Choroid plexus epithelial cell (primary cell): ENCODE data around the gene ATP2B3.

Experiments
- DNase-seq: peaks from one replicate; pipeline ENCODE4 v3.0.0-alpha.2; 2010; ENCODE audit warnings: low read depth
- H3K4me3 ChIP-seq: 2 replicates; pipeline ENCODE4 v1.5.1; 2011; ENCODE audit warnings: low read depth, mild to moderate bottlenecking, control low read depth, low read length, moderate library complexity
- TF ChIP-seq, protein P1 (sequence below): conservative IDR thresholded peaks from 2 replicates; pipeline ENCODE4 v1.5.1; 2011; ENCODE audit warnings: low read depth, mild to moderate bottlenecking, control low read depth, inconsistent platforms, low read length, moderate library complexity

The ATP2B3 gene

DNA sequence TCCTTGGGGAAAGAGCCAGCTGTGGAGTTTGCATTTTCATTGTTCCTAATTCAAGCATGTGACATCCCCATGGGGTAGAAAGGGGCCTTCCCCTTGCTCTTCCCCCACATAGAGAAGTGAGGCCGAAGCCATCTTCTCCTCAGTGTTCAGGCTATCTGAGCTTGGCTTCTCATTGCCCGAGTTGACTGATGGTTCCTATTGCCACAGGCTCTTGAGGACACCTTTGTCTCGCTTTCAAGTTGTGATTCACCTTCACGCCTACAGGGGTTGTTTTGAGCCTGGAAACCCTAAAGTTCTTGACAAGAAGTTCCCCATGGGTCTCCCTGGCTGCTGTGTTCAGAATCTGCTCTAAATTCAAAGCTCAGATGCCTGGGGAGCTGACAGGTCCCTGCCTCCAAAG is 56.5 kb downstream of the ATP2B3 start:
- H3K4me3 ChIP-seq = no peak overlapping the region
- TF ChIP-seq, protein P1, sequence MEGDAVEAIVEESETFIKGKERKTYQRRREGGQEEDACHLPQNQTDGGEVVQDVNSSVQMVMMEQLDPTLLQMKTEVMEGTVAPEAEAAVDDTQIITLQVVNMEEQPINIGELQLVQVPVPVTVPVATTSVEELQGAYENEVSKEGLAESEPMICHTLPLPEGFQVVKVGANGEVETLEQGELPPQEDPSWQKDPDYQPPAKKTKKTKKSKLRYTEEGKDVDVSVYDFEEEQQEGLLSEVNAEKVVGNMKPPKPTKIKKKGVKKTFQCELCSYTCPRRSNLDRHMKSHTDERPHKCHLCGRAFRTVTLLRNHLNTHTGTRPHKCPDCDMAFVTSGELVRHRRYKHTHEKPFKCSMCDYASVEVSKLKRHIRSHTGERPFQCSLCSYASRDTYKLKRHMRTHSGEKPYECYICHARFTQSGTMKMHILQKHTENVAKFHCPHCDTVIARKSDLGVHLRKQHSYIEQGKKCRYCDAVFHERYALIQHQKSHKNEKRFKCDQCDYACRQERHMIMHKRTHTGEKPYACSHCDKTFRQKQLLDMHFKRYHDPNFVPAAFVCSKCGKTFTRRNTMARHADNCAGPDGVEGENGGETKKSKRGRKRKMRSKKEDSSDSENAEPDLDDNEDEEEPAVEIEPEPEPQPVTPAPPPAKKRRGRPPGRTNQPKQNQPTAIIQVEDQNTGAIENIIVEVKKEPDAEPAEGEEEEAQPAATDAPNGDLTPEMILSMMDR = no peak
- no peak for DNase-seq

- DNase-seq = no peak
- TF ChIP-seq, protein P1 = no peak
- no peak overlapping the region for H3K4me3 ChIP-seq
Observed at GRCh38 chrX:153576239-153576870, 58.9 kb downstream of the ATP2B3 start.

GRCh38 chrX:153576961-153577360 is 59.5 kb downstream of the ATP2B3 start:
- TF ChIP-seq, protein P1 = no peak
- no peak for DNase-seq
- H3K4me3 ChIP-seq = no peak overlapping the region

DNA sequence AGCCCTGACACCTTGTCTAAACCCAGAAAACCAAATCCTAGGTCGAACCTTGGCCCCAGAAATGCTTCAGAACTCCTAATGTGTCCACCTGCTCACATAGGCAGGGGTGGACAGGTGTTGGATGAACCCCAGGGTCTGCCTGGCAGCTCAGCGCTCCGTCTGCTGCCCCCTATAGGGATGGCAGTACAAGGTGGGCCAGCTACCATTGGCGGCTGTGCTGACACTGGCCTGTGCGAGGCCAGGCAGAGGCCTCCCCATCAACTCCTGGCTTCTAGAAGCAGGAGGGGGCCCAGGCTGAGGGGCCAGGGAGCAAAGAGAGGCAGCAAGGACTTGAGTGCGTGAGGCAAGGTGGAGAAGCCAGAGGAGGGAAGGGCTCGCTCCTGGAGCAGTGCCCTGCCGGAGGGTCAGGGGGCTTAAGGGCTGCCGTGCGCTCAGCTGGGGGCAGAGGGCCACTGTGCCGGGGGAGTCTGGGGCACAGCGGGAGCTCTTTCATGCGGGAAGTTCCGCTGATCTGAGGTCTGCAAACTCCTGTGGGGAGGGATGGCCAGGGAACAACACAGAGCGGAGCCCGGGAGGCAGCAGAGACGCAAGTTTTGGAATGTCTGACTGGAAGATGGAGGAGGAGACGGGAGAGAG is 60.9 kb downstream of the ATP2B3 start:
- no peak overlapping the region for H3K4me3 ChIP-seq
- DNase-seq = peak; percentile 24
- TF ChIP-seq, protein P1 = peak; percentile 23

DNA sequence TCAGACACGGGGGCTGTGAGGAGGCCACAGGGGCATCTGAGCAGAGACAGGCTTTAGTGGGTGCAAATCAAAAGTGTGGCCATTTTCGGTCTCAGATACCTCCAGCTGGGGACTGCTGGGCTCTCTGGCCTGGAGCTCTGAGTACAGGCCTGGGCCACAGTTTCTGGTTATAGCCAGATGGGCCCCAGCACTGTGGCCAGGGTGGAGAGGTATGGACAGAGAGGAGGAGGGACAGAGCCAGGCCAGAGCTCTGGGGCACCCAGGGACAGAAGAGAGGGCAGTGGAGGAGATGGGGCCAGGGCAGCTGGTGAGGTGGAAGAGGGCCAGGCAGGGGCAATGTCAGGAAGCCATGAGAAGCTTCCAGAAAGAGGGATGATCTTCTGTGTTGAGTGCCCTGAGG is 61.4 kb downstream of the ATP2B3 start:
- TF ChIP-seq, protein P1 = no peak
- DNase-seq = no peak
- no peak overlapping the region for H3K4me3 ChIP-seq

- TF ChIP-seq, protein P1 = peak; percentile 31
- DNase-seq = no peak
- no peak overlapping the region for H3K4me3 ChIP-seq
Observed at GRCh38 chrX:153580700-153581386, 63.4 kb downstream of the ATP2B3 start.
